ENCODE data around the gene COQ8B. TPM values are rescaled to one million over a fixed set of nuclear protein-coding genes. Genes with fewer than 3 reads are reported as not detected.

COQ8B gene
- total RNA-seq, 1 donor from 2014 or later, result 24.0 TPM

DNA sequence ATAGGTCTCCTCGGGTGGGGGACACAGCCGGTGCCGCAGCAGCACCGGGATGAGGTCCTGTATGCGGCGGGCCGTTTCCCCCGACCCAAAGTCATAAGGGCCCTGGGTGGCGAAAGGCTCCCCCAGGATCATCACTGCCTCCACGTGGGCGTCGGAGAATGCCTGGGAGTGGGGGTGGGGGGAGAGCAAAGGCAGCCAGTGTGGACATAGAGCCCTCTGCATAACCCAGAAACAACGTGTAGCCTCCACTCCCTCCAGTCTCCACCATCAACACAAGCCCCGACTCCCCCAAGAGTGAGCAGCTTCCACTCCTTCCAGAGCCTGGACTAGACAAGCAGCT is 24.5 kb downstream of the COQ8B start:
- Histone ChIP-seq H3K4me3 (no peak overlapping the region), H3K27ac (replicated peaks) (peak overlapping the region; percentile 93), H3K9me3 (replicated peaks) (no peaks in the 10 kb centered on the region), H3K36me3 (peaks cover 39% of the 10 kb centered on the region), H3K4me1 (peaks cover 44% of the 10 kb centered on the region), H3K27me3 (ENCODE audit: low read depth) (no peaks in the 10 kb centered on the region)
- DNase-seq, result no peak
- intact Hi-C loops (cut with micrococcal nuclease), result no loop called here
- TF ChIP-seq, protein P1, sequence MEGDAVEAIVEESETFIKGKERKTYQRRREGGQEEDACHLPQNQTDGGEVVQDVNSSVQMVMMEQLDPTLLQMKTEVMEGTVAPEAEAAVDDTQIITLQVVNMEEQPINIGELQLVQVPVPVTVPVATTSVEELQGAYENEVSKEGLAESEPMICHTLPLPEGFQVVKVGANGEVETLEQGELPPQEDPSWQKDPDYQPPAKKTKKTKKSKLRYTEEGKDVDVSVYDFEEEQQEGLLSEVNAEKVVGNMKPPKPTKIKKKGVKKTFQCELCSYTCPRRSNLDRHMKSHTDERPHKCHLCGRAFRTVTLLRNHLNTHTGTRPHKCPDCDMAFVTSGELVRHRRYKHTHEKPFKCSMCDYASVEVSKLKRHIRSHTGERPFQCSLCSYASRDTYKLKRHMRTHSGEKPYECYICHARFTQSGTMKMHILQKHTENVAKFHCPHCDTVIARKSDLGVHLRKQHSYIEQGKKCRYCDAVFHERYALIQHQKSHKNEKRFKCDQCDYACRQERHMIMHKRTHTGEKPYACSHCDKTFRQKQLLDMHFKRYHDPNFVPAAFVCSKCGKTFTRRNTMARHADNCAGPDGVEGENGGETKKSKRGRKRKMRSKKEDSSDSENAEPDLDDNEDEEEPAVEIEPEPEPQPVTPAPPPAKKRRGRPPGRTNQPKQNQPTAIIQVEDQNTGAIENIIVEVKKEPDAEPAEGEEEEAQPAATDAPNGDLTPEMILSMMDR (IDR thresholded peaks at IDR 0.05; ENCODE audit: borderline replicate concordance), result no peak

DNA sequence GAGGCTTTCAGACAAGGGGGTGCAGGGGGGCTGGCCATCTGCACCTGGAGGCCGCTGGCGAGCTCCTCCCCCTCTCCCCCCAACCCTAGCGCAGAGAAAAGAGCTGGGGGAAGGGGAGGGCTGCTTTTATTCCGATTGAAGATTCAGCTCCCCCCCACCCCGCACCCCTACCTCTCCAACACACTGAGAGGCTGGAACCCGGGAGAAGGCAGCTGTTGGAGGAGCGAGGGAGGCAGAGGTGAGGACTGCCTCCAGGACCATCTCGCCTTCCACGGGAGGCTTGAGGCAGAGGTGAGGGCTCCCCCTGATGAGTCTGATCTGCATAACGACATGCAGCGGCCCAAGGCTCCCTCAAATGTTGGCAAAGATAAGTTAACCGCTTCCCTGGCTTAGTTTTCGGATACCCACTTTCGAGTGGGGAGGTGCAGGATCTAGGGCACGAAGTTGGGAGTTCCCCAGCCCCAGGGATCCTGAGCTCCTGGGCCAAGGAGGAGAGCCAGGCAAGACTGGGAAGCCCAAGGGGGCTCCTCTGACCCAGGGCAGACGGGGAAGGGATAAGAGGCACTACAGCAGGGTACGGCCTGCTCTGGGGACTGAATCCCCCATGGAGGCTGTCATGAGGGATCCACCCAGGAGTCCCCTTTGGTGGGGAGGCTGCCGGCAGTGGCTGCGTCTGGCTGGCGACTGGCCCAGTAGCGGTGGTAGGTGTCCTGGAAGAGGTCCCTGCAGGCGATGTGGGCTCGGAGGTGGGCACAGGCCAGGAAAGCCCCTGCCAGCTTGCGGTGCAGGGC is 25.1 kb downstream of the COQ8B start:
- DNase-seq, result no peak
- no peaks in the 10 kb centered on the region for H3K27me3 ChIP-seq (ENCODE audit: low read depth)
- TF ChIP-seq, protein P1 (IDR thresholded peaks at IDR 0.05; ENCODE audit: borderline replicate concordance), result no peak
- peaks cover 33% of the 10 kb centered on the region for H3K36me3 ChIP-seq
- H3K27ac ChIP-seq (replicated peaks), result peak overlapping the region; percentile 93
- peak overlapping the region; percentile 79 for H3K4me3 ChIP-seq
- intact Hi-C loops (cut with micrococcal nuclease), result no loop called here
- H3K4me1 ChIP-seq, result peaks cover 50% of the 10 kb centered on the region
- no peaks in the 10 kb centered on the region for H3K9me3 ChIP-seq (replicated peaks)

DNA sequence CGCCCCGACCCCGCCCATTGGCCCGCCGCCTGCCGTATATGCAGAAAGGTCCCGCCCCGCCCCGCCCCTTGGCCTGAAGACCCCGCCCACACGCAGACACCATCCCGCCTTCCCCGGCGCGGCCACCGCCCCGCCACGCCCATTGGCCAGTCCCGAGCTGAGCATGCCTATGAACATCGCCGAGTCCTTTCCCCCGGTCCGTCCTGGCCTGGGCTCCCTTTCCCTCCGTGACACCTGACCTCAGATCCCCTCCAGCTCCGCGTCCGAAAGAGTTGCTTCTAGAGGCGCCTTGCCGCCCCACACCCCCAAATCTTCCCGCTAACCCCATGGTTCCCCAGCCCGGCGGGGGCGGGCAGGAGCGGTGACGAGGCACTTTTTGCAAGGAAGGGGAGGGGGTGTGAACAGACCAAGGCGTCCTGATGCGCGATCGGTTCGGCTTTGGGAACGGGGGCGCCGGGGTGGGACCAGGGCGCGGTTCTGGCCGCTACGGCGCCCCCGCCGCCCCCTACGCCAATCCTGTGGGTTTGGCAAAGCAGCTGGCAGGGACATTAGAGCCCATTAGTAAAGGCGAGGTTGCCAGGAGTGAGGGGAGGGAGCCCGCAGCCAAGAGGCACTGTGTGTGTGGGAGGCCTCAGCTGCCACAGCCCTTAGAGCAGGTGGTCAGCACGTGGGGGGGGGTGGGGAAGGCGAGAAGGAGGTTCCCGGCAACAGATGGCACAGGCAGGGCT is 25.8 kb downstream of the COQ8B start:
- Histone ChIP-seq H3K4me1 (peaks cover 50% of the 10 kb centered on the region), H3K9me3 (replicated peaks) (no peaks in the 10 kb centered on the region), H3K27me3 (ENCODE audit: low read depth) (no peaks in the 10 kb centered on the region), H3K36me3 (peaks cover 38% of the 10 kb centered on the region), H3K27ac (replicated peaks) (peak overlapping the region; percentile 93), H3K4me3 (peak overlapping the region; percentile 79)
- peak; percentile 97 for DNase-seq
- TF ChIP-seq, protein P1 (IDR thresholded peaks at IDR 0.05; ENCODE audit: borderline replicate concordance), result no peak
- intact Hi-C loops (cut with micrococcal nuclease), result no loop called here

DNA sequence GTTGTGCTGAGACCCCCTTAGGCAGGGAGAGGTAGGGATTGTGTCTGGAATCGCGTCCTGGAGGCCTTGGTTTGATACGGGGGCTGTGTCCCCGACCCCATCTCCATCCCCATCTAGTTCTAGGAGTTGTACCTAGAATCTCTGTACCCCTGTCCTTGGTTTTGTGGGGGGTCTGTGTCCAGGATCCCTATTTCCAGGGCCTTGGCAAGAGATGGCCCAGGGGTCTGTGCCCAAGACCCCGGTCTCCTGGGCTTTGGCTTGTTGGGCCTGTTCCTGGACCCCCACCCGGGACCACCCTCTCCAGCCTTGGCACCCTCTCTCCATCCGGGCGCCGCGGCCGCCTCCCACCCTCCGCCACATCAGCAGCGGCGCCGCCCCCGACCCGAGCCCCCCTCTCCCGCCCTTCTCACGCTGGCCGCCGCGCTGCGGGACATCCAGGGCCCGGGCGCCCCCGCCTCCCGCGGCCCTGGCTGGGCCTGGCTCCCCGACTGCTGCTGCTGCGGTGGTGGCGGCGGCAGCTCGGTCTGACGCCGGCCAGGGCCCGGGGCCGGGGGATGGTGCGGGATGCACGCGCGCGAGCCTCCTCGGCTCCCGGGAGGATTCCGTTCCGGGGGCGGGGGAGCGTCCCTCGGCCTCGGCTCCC is 26.5 kb downstream of the COQ8B start, which contains the start of gene NUMBL:
NUMBL (minus strand) TSS at position 602 of the 643 bp plus-strand sequence; CDS start at position 434, 168 bp downstream.
- intact Hi-C loops (cut with micrococcal nuclease), result no loop called here
- peak; percentile 47 for DNase-seq
- TF ChIP-seq, protein P1 (IDR thresholded peaks at IDR 0.05; ENCODE audit: borderline replicate concordance), result no peak
- Histone ChIP-seq H3K36me3 (peaks cover 38% of the 10 kb centered on the region), H3K9me3 (replicated peaks) (no peaks in the 10 kb centered on the region), H3K4me3 (peak within 1 kb of the TSS; percentile 79), H3K27me3 (ENCODE audit: low read depth) (no peaks in the 10 kb centered on the region), H3K4me1 (peaks cover 50% of the 10 kb centered on the region), H3K27ac (replicated peaks) (peak within 1 kb of the TSS; percentile 93)

DNA sequence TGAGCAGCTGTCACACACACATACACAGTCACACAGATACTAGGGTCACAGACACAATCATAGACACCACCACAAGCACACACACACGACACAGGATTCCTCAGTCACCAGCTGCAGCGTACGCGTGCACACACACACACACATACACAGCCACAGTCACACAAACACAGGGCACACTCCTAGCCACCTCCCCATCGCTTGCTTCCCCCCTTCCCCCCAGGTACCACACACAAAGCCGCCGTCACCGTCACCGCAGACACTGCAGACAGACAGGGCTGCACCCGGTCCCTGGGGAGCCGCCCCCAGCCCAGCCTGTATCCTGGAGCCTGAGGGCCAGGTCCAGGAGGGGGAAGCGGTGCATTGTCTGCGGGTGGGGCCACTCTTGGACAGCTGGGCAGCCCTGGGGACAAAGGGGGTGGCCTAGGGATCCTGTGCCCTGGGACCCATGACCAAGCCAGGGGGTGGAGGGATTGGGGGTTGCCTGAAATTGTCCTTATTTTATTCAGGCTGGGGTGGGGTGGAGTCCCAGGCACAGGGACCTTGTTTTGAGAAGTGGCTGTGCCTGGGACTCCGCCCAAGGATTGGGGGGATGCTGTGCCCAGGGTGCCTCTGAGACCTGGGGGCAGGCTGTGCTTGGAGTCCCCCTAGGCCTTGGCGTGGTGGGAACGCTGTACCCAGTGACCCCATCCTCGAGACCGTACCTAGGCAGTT is 27.2 kb downstream of the COQ8B start:
- DNase-seq, result peak; percentile 46
- H3K27ac ChIP-seq (replicated peaks), result peak overlapping the region; percentile 93
- H3K4me1 ChIP-seq, result peaks cover 50% of the 10 kb centered on the region
- TF ChIP-seq, protein P1 (IDR thresholded peaks at IDR 0.05; ENCODE audit: borderline replicate concordance), result no peak
- H3K27me3 ChIP-seq (ENCODE audit: low read depth), result no peaks in the 10 kb centered on the region
- H3K36me3 ChIP-seq, result peaks cover 39% of the 10 kb centered on the region
- no peaks in the 10 kb centered on the region for H3K9me3 ChIP-seq (replicated peaks)
- peak overlapping the region; percentile 79 for H3K4me3 ChIP-seq
- intact Hi-C loops (cut with micrococcal nuclease), result no loop called here
